Thyroid gland (tissue), 4 donors: ENCODE results near the gene NCOA5. TPM values are rescaled to one million over a fixed set of nuclear protein-coding genes. Genes with fewer than 3 reads are reported as not detected.

Experiments used
- DNase-seq, 2 donors: peaks; one replicate each; pipeline ENCODE4 v3.0.0-alpha.2; 2019
- H3K27ac ChIP-seq, 3 donors: fragments of 200-600 bp; sonication (generic); 1 replicate in 2 of 3; 2 replicates in 1 of 3; pipeline ENCODE4 v1.5.1; 2016 to 2019; ENCODE audit warnings: mild to moderate bottlenecking in 1 of 3, moderate library complexity in 1 of 3
- H3K27me3 ChIP-seq: fragments of 200-600 bp; sonication (generic); one replicate; pipeline ENCODE4 v1.5.1; 2019
- H3K36me3 ChIP-seq, 2 donors: fragments of 200-600 bp; sonication (generic); one replicate each; pipeline ENCODE4 v1.5.1; 2016 to 2019
- H3K4me1 ChIP-seq, 2 donors: fragments of 200-600 bp; sonication (generic); one replicate each; pipeline ENCODE4 v1.5.1; 2017 to 2019
- H3K4me3 ChIP-seq, 3 donors: fragments of 200-600 bp; sonication (generic); replicated peaks in 1 of 3; 1 replicate in 2 of 3; 2 replicates in 1 of 3; pipeline ENCODE4 v1.5.1; 2016; ENCODE audit warnings: mild to moderate bottlenecking in 1 of 3
- H3K9me3 ChIP-seq: fragments of 200-600 bp; sonication (generic); one replicate; pipeline ENCODE4 v1.5.1; 2017
- CTCF ChIP-seq, 6 experiments: fragments of 200-600 bp in 3 of 6; fragments of 450-650 bp in 3 of 6; sonication (generic) in 3 of 6; IDR thresholded peaks; one replicate each; pipeline ENCODE4 v1.5.1; 2016 to 2019; ENCODE audit warnings: antibody characterized with exemption in 6 of 6, mild to moderate bottlenecking in 2 of 6, inconsistent platforms in 1 of 6, moderate library complexity in 1 of 6
- POLR2A ChIP-seq, 2 donors: fragments of 450-650 bp; IDR thresholded peaks; one replicate each; pipeline ENCODE4 v1.6.1; 2017; ENCODE audit warnings: antibody characterized with exemption in 2 of 2, mild to moderate bottlenecking in 2 of 2, moderate library complexity in 1 of 2
- WGBS, 2 donors: methylation state at CpG; one replicate each; pipeline ENCODE4 v1.1.5; 2017; 5-methylcytosine and 5-hydroxymethylcytosine counted together
- intact Hi-C: fragments of 100-400 bp; cut with DNase I; formaldehyde crosslinking; loops from one replicate; pipeline ENCODE4 v1.15.1; 2023
- total RNA-seq, 4 donors: library from RNA; depleted of rRNA; stranded (reverse); fragments of >200 nt; gene quantifications; one replicate each; pipeline ENCODE4 v1.2.3, GENCODE V29; 2016

The NCOA5 gene
- total RNA-seq, 4 donors from 2014 or later, result 31.4 to 46.1 (median 37.4) TPM

- TF ChIP-seq POLR2A (IDR thresholded peaks at IDR 0.05), result no peak
- no peak for TF ChIP-seq CTCF (IDR thresholded peaks at IDR 0.05)
- Histone ChIP-seq H3K36me3 (peaks cover 10 to 13% of the 10 kb centered on the region in 2 donors), H3K27me3 (no peaks in the 10 kb centered on the region), H3K4me3 (no peak overlapping the region), H3K4me1 (peaks cover 45 to 56% of the 10 kb centered on the region in 2 donors), H3K27ac (no peak overlapping the region), H3K9me3 (no peaks in the 10 kb centered on the region)
- WGBS, 2 donors, result 66 to 74% methylated on average over 6 of the region's 6 CpGs
- DNase-seq, result no peak
- intact Hi-C loops, result no loop called here
These were observed 6.7 kb downstream of the NCOA5 start for GRCh38 chr20:46083101-46083500.

- intact Hi-C loops, result no loop called here
- Histone ChIP-seq H3K4me1 (peaks cover 26 to 48% of the 10 kb centered on the region in 2 donors), H3K9me3 (no peaks in the 10 kb centered on the region), H3K27ac (no peak overlapping the region), H3K36me3 (peaks cover 16% of the 10 kb centered on the region in 2 donors), H3K27me3 (no peaks in the 10 kb centered on the region), H3K4me3 (no peak overlapping the region)
- TF ChIP-seq POLR2A (IDR thresholded peaks at IDR 0.05), result no peak
- no peak for TF ChIP-seq CTCF (IDR thresholded peaks at IDR 0.05)
- DNase-seq, result no peak
- WGBS, 2 donors, result 96 to 97% methylated on average over 1 of the region's 1 CpG
These were observed 8.7 kb downstream of the NCOA5 start for GRCh38 chr20:46081074-46081473.

- Histone ChIP-seq H3K27ac (no peak overlapping the region), H3K9me3 (no peaks in the 10 kb centered on the region), H3K36me3 (peaks cover 25 to 27% of the 10 kb centered on the region in 2 donors), H3K27me3 (no peaks in the 10 kb centered on the region), H3K4me3 (no peak overlapping the region), H3K4me1 (peaks cover 7 to 27% of the 10 kb centered on the region in 2 donors)
- no peak for DNase-seq
- WGBS, 2 donors, result 67 to 76% methylated on average over 7 of the region's 7 CpGs
- TF ChIP-seq POLR2A (IDR thresholded peaks at IDR 0.05) (no peak), CTCF (IDR thresholded peaks at IDR 0.05) (no peak)
- intact Hi-C loops, result no loop called here
These were observed 10.8 kb downstream of the NCOA5 start for GRCh38 chr20:46078954-46079353.

- H3K27me3 ChIP-seq, result no peaks in the 10 kb centered on the region
- intact Hi-C loops, result no loop called here
- no peak overlapping the region for H3K4me3 ChIP-seq
- no peak for DNase-seq
- H3K36me3 ChIP-seq, result peaks cover 25 to 27% of the 10 kb centered on the region in 2 donors
- no peak for TF ChIP-seq CTCF (IDR thresholded peaks at IDR 0.05)
- TF ChIP-seq POLR2A (IDR thresholded peaks at IDR 0.05), result no peak
- 95 to 96% methylated on average over 8 of the region's 8 CpGs for WGBS, 2 donors
- H3K9me3 ChIP-seq, result no peaks in the 10 kb centered on the region
- no peak overlapping the region for H3K27ac ChIP-seq
- H3K4me1 ChIP-seq, result peaks cover 0 to 15% of the 10 kb centered on the region in 2 donors
These were observed 12.0 kb downstream of the NCOA5 start for GRCh38 chr20:46077642-46078305.

GRCh38 chr20:46076806-46077205, 13.0 kb downstream of the NCOA5 start:
- TF ChIP-seq POLR2A (IDR thresholded peaks at IDR 0.05) (no peak), CTCF (IDR thresholded peaks at IDR 0.05) (no peak)
- H3K27ac ChIP-seq, result no peak overlapping the region
- no peaks in the 10 kb centered on the region for H3K27me3 ChIP-seq
- peak; percentile 50 to 56 for DNase-seq
- peaks cover 0 to 6% of the 10 kb centered on the region in 2 donors for H3K4me1 ChIP-seq
- no peaks in the 10 kb centered on the region for H3K9me3 ChIP-seq
- 39 to 78% methylated on average over 7 of the region's 7 CpGs for WGBS, 2 donors
- intact Hi-C loops, result no loop called here
- no peak overlapping the region for H3K4me3 ChIP-seq
- H3K36me3 ChIP-seq, result peaks cover 25 to 27% of the 10 kb centered on the region in 2 donors
